Measurements from ENCODE around the gene CABCOCO1. TPM values are rescaled to one million over a fixed set of nuclear protein-coding genes. Genes with fewer than 3 reads are reported as not detected.

CABCOCO1 gene
- polyA plus RNA-seq, 1 of the 3 experiments (the other 2 are of a cell fraction): 0.71 TPM

DNA sequence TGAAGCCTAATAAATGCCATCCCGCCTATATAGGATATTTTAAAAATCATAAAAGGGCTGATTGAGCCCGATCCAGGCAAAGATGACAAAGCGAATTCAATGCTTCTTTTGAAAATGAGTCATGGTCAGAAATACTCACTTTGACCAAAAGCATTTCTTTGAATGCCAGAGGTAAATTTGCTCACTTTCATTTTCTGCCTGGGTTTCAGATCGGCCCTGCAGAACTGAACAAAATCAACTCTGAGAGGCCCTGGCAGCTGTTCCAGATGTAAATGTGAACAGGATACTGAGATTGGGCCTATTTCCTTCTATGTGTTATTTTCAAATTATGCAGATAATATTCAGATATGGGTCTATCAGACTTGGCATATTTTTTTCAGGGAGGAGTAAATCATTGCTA is 124.0 kb downstream of the CABCOCO1 start:
- 8% methylated on average over 4 of the region's 4 CpGs for WGBS (ENCODE audit: low lambda C conversion rate)
- TF ChIP-seq, protein P1, sequence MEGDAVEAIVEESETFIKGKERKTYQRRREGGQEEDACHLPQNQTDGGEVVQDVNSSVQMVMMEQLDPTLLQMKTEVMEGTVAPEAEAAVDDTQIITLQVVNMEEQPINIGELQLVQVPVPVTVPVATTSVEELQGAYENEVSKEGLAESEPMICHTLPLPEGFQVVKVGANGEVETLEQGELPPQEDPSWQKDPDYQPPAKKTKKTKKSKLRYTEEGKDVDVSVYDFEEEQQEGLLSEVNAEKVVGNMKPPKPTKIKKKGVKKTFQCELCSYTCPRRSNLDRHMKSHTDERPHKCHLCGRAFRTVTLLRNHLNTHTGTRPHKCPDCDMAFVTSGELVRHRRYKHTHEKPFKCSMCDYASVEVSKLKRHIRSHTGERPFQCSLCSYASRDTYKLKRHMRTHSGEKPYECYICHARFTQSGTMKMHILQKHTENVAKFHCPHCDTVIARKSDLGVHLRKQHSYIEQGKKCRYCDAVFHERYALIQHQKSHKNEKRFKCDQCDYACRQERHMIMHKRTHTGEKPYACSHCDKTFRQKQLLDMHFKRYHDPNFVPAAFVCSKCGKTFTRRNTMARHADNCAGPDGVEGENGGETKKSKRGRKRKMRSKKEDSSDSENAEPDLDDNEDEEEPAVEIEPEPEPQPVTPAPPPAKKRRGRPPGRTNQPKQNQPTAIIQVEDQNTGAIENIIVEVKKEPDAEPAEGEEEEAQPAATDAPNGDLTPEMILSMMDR (IDR thresholded peaks at IDR 0.05): no peak
- TF ChIP-seq TCF12 (IDR thresholded peaks at IDR 0.05): peak; percentile 67
- TF ChIP-seq EP300 (IDR thresholded peaks at IDR 0.05; ENCODE audit: borderline replicate concordance in 1 of 2, low read depth in 1 of 2, low read length in 1 of 2): peak in 1 of 2 experiments; percentile 22; a peak in 1 of 4 replicates
- TF ChIP-seq FOSL2 (IDR thresholded peaks at IDR 0.05; ENCODE audit: borderline replicate concordance, low read depth): peak; percentile 74; the same call in 1 of the 2 replicates
- no peak for TF ChIP-seq MEF2A (IDR thresholded peaks at IDR 0.05; ENCODE audit: borderline replicate concordance, low read depth)
- TF ChIP-seq, protein P2, sequence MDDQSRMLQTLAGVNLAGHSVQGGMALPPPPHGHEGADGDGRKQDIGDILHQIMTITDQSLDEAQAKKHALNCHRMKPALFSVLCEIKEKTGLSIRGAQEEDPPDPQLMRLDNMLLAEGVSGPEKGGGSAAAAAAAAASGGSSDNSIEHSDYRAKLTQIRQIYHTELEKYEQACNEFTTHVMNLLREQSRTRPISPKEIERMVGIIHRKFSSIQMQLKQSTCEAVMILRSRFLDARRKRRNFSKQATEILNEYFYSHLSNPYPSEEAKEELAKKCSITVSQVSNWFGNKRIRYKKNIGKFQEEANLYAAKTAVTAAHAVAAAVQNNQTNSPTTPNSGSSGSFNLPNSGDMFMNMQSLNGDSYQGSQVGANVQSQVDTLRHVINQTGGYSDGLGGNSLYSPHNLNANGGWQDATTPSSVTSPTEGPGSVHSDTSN (IDR thresholded peaks at IDR 0.05): peak; percentile 66
- TF ChIP-seq TEAD4 (IDR thresholded peaks at IDR 0.05; ENCODE audit: borderline replicate concordance, insufficient read depth): 0 out of 2 replicates have a peak, but pooled peaks have one; percentile 25
- TF ChIP-seq, protein P3, sequence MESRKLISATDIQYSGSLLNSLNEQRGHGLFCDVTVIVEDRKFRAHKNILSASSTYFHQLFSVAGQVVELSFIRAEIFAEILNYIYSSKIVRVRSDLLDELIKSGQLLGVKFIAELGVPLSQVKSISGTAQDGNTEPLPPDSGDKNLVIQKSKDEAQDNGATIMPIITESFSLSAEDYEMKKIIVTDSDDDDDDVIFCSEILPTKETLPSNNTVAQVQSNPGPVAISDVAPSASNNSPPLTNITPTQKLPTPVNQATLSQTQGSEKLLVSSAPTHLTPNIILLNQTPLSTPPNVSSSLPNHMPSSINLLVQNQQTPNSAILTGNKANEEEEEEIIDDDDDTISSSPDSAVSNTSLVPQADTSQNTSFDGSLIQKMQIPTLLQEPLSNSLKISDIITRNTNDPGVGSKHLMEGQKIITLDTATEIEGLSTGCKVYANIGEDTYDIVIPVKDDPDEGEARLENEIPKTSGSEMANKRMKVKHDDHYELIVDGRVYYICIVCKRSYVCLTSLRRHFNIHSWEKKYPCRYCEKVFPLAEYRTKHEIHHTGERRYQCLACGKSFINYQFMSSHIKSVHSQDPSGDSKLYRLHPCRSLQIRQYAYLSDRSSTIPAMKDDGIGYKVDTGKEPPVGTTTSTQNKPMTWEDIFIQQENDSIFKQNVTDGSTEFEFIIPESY (IDR thresholded peaks at IDR 0.05; ENCODE audit: borderline replicate concordance, low read depth): no peak
- TF ChIP-seq RFX5 (IDR thresholded peaks at IDR 0.05; ENCODE audit: low read length): no peak
- TF ChIP-seq NFIC (IDR thresholded peaks at IDR 0.05; ENCODE audit: borderline replicate concordance): 0 out of 2 replicates have a peak, but pooled peaks have one; percentile 21
- no peak for TF ChIP-seq POLR2AphosphoS5 (IDR thresholded peaks at IDR 0.05; ENCODE audit: low read depth, low read length)
- TF ChIP-seq JUND (IDR thresholded peaks at IDR 0.05): peak; percentile 74
- no peak for TF ChIP-seq EZH2phosphoT487 (IDR thresholded peaks at IDR 0.05; ENCODE audit: borderline replicate concordance, low read depth)
- Histone ChIP-seq H3K4me3 (ENCODE audit: low read depth in 2 of 2, low read length in 1 of 2) (no peak overlapping the region), H3K27me3 (ENCODE audit: insufficient read depth) (no peaks in the 10 kb centered on the region), H3K9me3 (no peaks in the 10 kb centered on the region), H3K36me3 (replicated peaks in 1 of 2; ENCODE audit: control insufficient read depth in 1 of 2, insufficient read depth in 2 of 2, low read length in 1 of 2) (no peaks in the 10 kb centered on the region), H3K9me2 (no peaks in the 10 kb centered on the region), H3K27ac (ENCODE audit: low read depth in 2 of 2, low read length in 1 of 2) (peak overlapping the region; percentile 58 to 70; a peak in 3 of 4 replicates), H2AFZ (ENCODE audit: low read depth) (peak overlapping the region; percentile 75; the same call in 1 of the 2 replicates), H3K79me2 (ENCODE audit: insufficient read depth) (no peaks in the 10 kb centered on the region), H4K20me1 (ENCODE audit: insufficient read depth) (no peaks in the 10 kb centered on the region), H3K9ac (peak overlapping the region; percentile 14; the same call in 1 of the 2 replicates), H3K4me2 (peak overlapping the region; percentile 65), H3K4me1 (ENCODE audit: control insufficient read depth in 1 of 2, insufficient read depth in 2 of 2, low read depth in 1 of 2, low read length in 1 of 2) (peaks cover 4 to 17% of the 10 kb centered on the region in 2 experiments), H3F3A (replicated peaks; ENCODE audit: insufficient read depth) (peaks cover 13% of the 10 kb centered on the region)
- CTCF ChIA-PET: interaction anchor here (1.3 kb wide), 1 partner anchor 54 kb away, joined by 3 read pairs; no protein-coding TSS in a partner anchor
- DNase-seq: no peak
- POLR2A ChIA-PET: no interaction called here
